OCI-LY7 (cell line): ENCODE measurements around the gene HSD17B14. TPM values are rescaled to one million over a fixed set of nuclear protein-coding genes. Genes with fewer than 3 reads are reported as not detected.

ENCODE experiments used
- BruUV-seq: library from RNA; stranded (reverse); fragments of 400-500 nt; replicated peaks from 2 replicates; lab custom pipeline; 2021; lab: Mats Ljungman, UMichigan
- CTCF ChIA-PET: fragments of 300-600 bp; sonication (Branson Sonifier 250); formaldehyde crosslinking; loops from one replicate; lab custom pipeline; 2022; ENCODE audit warnings: antibody characterized with exemption; ENCODE audit not compliant: unreplicated experiment; lab: Charles Lee
- POLR2A ChIA-PET: fragments of 300-600 bp; sonication (Branson Sonifier 250); formaldehyde crosslinking; loops from one replicate; lab custom pipeline; 2022; ENCODE audit warnings: antibody characterized with exemption; lab: Charles Lee
- DNase-seq: peaks from one replicate; pipeline ENCODE4 v3.0.0-alpha.2; 2015; ENCODE audit warnings: low spot score
- H2AFZ ChIP-seq: fragments of 200-600 bp; sonication (generic), shearing (Covaris generic); 2 replicates; pipeline ENCODE4 v1.6.1; 2014; ENCODE audit warnings: mild to moderate bottlenecking, antibody characterized with exemption, low read length, moderate library complexity
- H3K27ac ChIP-seq: fragments of 200-600 bp; sonication (generic); 2 replicates; pipeline ENCODE4 v1.5.1; 2014; ENCODE audit warnings: mixed run types, low read depth, mild to moderate bottlenecking, moderate library complexity, low read length, inconsistent platforms; ENCODE audit not compliant: poor library complexity, severe bottlenecking
- H3K36me3 ChIP-seq: fragments of 200-600 bp; sonication (generic); 2 replicates; pipeline ENCODE4 v1.6.1; 2014; ENCODE audit warnings: mild to moderate bottlenecking, antibody characterized with exemption, low read length, moderate library complexity, mixed read lengths; ENCODE audit not compliant: insufficient read depth
- H3K4me1 ChIP-seq: fragments of 200-600 bp; sonication (generic); 2 replicates; pipeline ENCODE4 v1.5.1; 2014; ENCODE audit warnings: mild to moderate bottlenecking, low read length; ENCODE audit not compliant: insufficient read depth, poor library complexity, severe bottlenecking
- H3K4me2 ChIP-seq: fragments of 200-600 bp; sonication (generic); 2 replicates; pipeline ENCODE4 v1.6.1; 2014; ENCODE audit warnings: mild to moderate bottlenecking, low read length
- H3K4me3 ChIP-seq: fragments of 200-600 bp; sonication (generic); 2 replicates; pipeline ENCODE4 v1.5.1; 2014; ENCODE audit warnings: mild to moderate bottlenecking, low read depth, low read length; ENCODE audit not compliant: poor library complexity, severe bottlenecking
- H3K79me2 ChIP-seq: fragments of 200-600 bp; sonication (generic); 2 replicates; pipeline ENCODE4 v1.6.1; 2016; ENCODE audit warnings: low read depth, mild to moderate bottlenecking, low read length, moderate library complexity, mixed read lengths; ENCODE audit not compliant: insufficient read depth
- H3K9me2 ChIP-seq: fragments of 200-600 bp; sonication (generic); 2 replicates; pipeline ENCODE4 v1.6.1; 2016; ENCODE audit warnings: mild to moderate bottlenecking, low read length, mixed read lengths; ENCODE audit not compliant: insufficient read depth
- H3K9me3 ChIP-seq: fragments of 200-600 bp; sonication (generic); 2 replicates; pipeline ENCODE4 v1.6.1; 2014; ENCODE audit warnings: mild to moderate bottlenecking, mixed run types, low read length, mixed read lengths
- H4K20me1 ChIP-seq: fragments of 200-600 bp; sonication (generic); 2 replicates; pipeline ENCODE4 v1.6.1; 2014; ENCODE audit warnings: mild to moderate bottlenecking, antibody characterized with exemption, low read length, moderate library complexity, mixed read lengths; ENCODE audit not compliant: insufficient read depth
- CTCF ChIP-seq: fragments of 200-600 bp; sonication (generic); conservative IDR thresholded peaks from 2 replicates; pipeline ENCODE4 v1.5.1; 2014; ENCODE audit warnings: mild to moderate bottlenecking, antibody characterized with exemption, low read length, moderate library complexity, mixed read lengths
- EZH2phosphoT487 ChIP-seq: fragments of 200-600 bp; sonication (generic); IDR thresholded peaks from 2 replicates; pipeline ENCODE4 v1.6.1; 2018; ENCODE audit warnings: low read depth, borderline replicate concordance, mild to moderate bottlenecking, mixed run types, antibody characterized with exemption, low read length, moderate library complexity, mixed read lengths
- intact Hi-C: fragments of 100-400 bp; cut with micrococcal nuclease; formaldehyde crosslinking; loops from one replicate; pipeline ENCODE4 v1.10.0; 2022; ENCODE audit not compliant: unreplicated experiment
- total RNA-seq, 2 experiments: library from RNA; depleted of rRNA in 1 of 2; stranded (reverse); fragments of >200 nt in 1 of 2; shearing (Covaris generic) in 1 of 2; gene quantifications; 2 replicates each; pipeline ENCODE4 v1.2.3, GENCODE V29; 2014 to 2022

HSD17B14 gene
- total RNA-seq, 2 experiments from 2014 or later: 1.8 to 4.5 TPM

GRCh38 chr19:48874303-48875135 lies 38.2 kb upstream of the HSD17B14 start:
- Histone ChIP-seq H3K79me2 (peaks cover 30% of the 10 kb centered on the region), H3K9me3 (peaks cover 8% of the 10 kb centered on the region; the same call in 1 of the 2 replicates), H3K36me3 (peaks cover 47% of the 10 kb centered on the region), H3K4me2 (peak overlapping the region; percentile 99), H4K20me1 (peaks cover 9% of the 10 kb centered on the region), H3K4me3 (peak overlapping the region; percentile 84), H3K27ac (peak overlapping the region; percentile 99), H3K9me2 (no peaks in the 10 kb centered on the region), H3K4me1 (peaks cover 58% of the 10 kb centered on the region), H2AFZ (no peak overlapping the region)
- no peak for DNase-seq
- intact Hi-C loops: no loop called here
- BruUV-seq: no TSS peak
- CTCF ChIA-PET: no interaction called here
- POLR2A ChIA-PET: interaction anchor here (1.2 to 1.7 kb wide), 2 partner anchors 44 to 79 kb away, joined by 3 read pairs; no protein-coding TSS in a partner anchor
- TF ChIP-seq EZH2phosphoT487: no peak
- TF ChIP-seq CTCF: no peak

GRCh38 chr19:48873476-48874302 lies 37.4 kb upstream of the HSD17B14 start:
- H4K20me1 ChIP-seq: peaks cover 9% of the 10 kb centered on the region
- intact Hi-C loops: loop anchor here (1.0 kb wide), 1 partner anchor 92 kb away; the partner anchor contains the start of gene FTL
- peaks cover 30% of the 10 kb centered on the region for H3K79me2 ChIP-seq
- ChIA-PET CTCF (interaction anchor here (1.1 kb wide), 1 partner anchor 31 kb away, joined by 4 read pairs; no protein-coding TSS in a partner anchor), POLR2A (interaction anchor here (1.1 to 1.7 kb wide), 3 partner anchors 21 to 79 kb away, joined by 3 read pairs; no protein-coding TSS in a partner anchor)
- DNase-seq: no peak
- peaks cover 59% of the 10 kb centered on the region for H3K4me1 ChIP-seq
- H3K36me3 ChIP-seq: peaks cover 41% of the 10 kb centered on the region
- H3K9me2 ChIP-seq: no peaks in the 10 kb centered on the region
- peak overlapping the region; percentile 99 for H3K4me2 ChIP-seq
- no TSS peak for BruUV-seq
- H3K4me3 ChIP-seq: peak overlapping the region; percentile 84
- H3K27ac ChIP-seq: peak overlapping the region; percentile 99
- H3K9me3 ChIP-seq: peaks cover 8% of the 10 kb centered on the region; the same call in 1 of the 2 replicates
- H2AFZ ChIP-seq: no peak overlapping the region
- TF ChIP-seq CTCF (no peak), EZH2phosphoT487 (no peak)
